Measurements from ENCODE around the gene AMPD2.

The AMPD2 gene

GRCh38 chr1:109619576-109620400 lies at the start of gene AMPD2, which contains the start of gene GNAT2:
AMPD2 (plus strand) TSS chr1:109619837; CDS start chr1:109621176, 1,339 bp downstream.
GNAT2 (minus strand) TSS chr1:109619616; CDS start chr1:109612870, 6,746 bp downstream.
- TF ChIP-seq CTCF (IDR thresholded peaks at IDR 0.05; ENCODE audit: insufficient read depth, missing control alignments): no peak
- FAIRE-seq (no peak), DNase-seq (ENCODE audit: insufficient read length, low spot score) (peak; percentile 68)

- DNase-seq (ENCODE audit: insufficient read length, low spot score) (no peak), FAIRE-seq (no peak)
- TF ChIP-seq CTCF (IDR thresholded peaks at IDR 0.05; ENCODE audit: insufficient read depth, missing control alignments): no peak
Observed at GRCh38 chr1:109570414-109570813, 49.2 kb upstream of the AMPD2 start.

GRCh38 chr1:109573785-109574184 lies 45.9 kb upstream of the AMPD2 start:
- no peak for TF ChIP-seq CTCF (IDR thresholded peaks at IDR 0.05; ENCODE audit: insufficient read depth, missing control alignments)
- FAIRE-seq (no peak), DNase-seq (ENCODE audit: insufficient read length, low spot score) (no peak)

- DNase-seq (ENCODE audit: insufficient read length, low spot score) (no peak), FAIRE-seq (no peak)
- TF ChIP-seq CTCF (IDR thresholded peaks at IDR 0.05; ENCODE audit: insufficient read depth, missing control alignments): no peak
Observed at GRCh38 chr1:109578947-109579443, 40.6 kb upstream of the AMPD2 start.

- FAIRE-seq (no peak), DNase-seq (ENCODE audit: insufficient read length, low spot score) (no peak)
- TF ChIP-seq CTCF (IDR thresholded peaks at IDR 0.05; ENCODE audit: insufficient read depth, missing control alignments): no peak
Observed at GRCh38 chr1:109579491-109579890, 40.1 kb upstream of the AMPD2 start.

GRCh38 chr1:109582021-109582420 lies 37.6 kb upstream of the AMPD2 start:
- FAIRE-seq (no peak), DNase-seq (ENCODE audit: insufficient read length, low spot score) (no peak)
- no peak for TF ChIP-seq CTCF (IDR thresholded peaks at IDR 0.05; ENCODE audit: insufficient read depth, missing control alignments)

- TF ChIP-seq CTCF (IDR thresholded peaks at IDR 0.05; ENCODE audit: insufficient read depth, missing control alignments): no peak
- FAIRE-seq: no peak
- no peak for DNase-seq (ENCODE audit: insufficient read length, low spot score)
Observed at GRCh38 chr1:109584766-109585165, 34.9 kb upstream of the AMPD2 start.
